Epidermal melanocyte (primary cell): ENCODE data around the gene PCF11.
"Not testable (repeated sequence)": the region's sequence is repeated elsewhere in the genome, so short reads cannot be mapped to it uniquely, and the experiment has no call there.

ENCODE experiments used
- DNase-seq: peaks from one replicate; pipeline ENCODE4 v3.0.0; 2011; ENCODE audit warnings: low spot score; ENCODE audit not compliant: insufficient read length

Gene PCF11

GRCh38 chr11:83156996-83157593 is at the start of gene PCF11:
Gene PCF11 (plus strand): TSS chr11:83157131. CDS start chr11:83157440, 309 bp downstream.
- no peak for DNase-seq

- DNase-seq = no peak
Observed at GRCh38 chr11:83112886-83113285, 44.0 kb upstream of the PCF11 start.

GRCh38 chr11:83115026-83115425 is 41.9 kb upstream of the PCF11 start:
- DNase-seq = no peak

- DNase-seq = no peak
Observed at GRCh38 chr11:83115551-83115950, 41.4 kb upstream of the PCF11 start.

- no peak for DNase-seq
Observed at GRCh38 chr11:83116015-83116641, 40.8 kb upstream of the PCF11 start.

GRCh38 chr11:83118814-83119213 is 38.1 kb upstream of the PCF11 start:
- no peak for DNase-seq

GRCh38 chr11:83119216-83119615 is 37.7 kb upstream of the PCF11 start:
- DNase-seq = no peak

- DNase-seq = no peak
Observed at GRCh38 chr11:83120327-83120726, 36.6 kb upstream of the PCF11 start.

- no peak for DNase-seq
Observed at GRCh38 chr11:83122050-83122449, 34.9 kb upstream of the PCF11 start.

GRCh38 chr11:83122766-83123165 is 34.2 kb upstream of the PCF11 start:
- DNase-seq = no peak

- DNase-seq = no peak
Observed at GRCh38 chr11:83124636-83125424, 32.1 kb upstream of the PCF11 start.

GRCh38 chr11:83125577-83125976 is 31.4 kb upstream of the PCF11 start:
- DNase-seq = no peak

- no peak for DNase-seq
Observed at GRCh38 chr11:83127310-83127637, 29.7 kb upstream of the PCF11 start.

- no peak for DNase-seq
Observed at GRCh38 chr11:83132191-83132590, 24.7 kb upstream of the PCF11 start.

GRCh38 chr11:83133266-83133665 is 23.7 kb upstream of the PCF11 start:
- not testable (repeated sequence) for DNase-seq

- no peak for DNase-seq
Observed at GRCh38 chr11:83139310-83139709, 17.6 kb upstream of the PCF11 start.

GRCh38 chr11:83140691-83141455 is 16.1 kb upstream of the PCF11 start:
- no peak for DNase-seq

- no peak for DNase-seq
Observed at GRCh38 chr11:83147895-83148294, 9.0 kb upstream of the PCF11 start.

GRCh38 chr11:83150450-83150849 is 6.5 kb upstream of the PCF11 start:
- no peak for DNase-seq

- DNase-seq = no peak
Observed at GRCh38 chr11:83151274-83151977, 5.5 kb upstream of the PCF11 start.

GRCh38 chr11:83152264-83152663 is 4.7 kb upstream of the PCF11 start:
- DNase-seq = no peak
